Central memory CD4-positive, alpha-beta T cell (primary cell): ENCODE data around the gene WDR59.

Experiments used
- DNase-seq: peaks from one replicate; pipeline ENCODE4 v3.0.0; 2022

The WDR59 gene

DNA sequence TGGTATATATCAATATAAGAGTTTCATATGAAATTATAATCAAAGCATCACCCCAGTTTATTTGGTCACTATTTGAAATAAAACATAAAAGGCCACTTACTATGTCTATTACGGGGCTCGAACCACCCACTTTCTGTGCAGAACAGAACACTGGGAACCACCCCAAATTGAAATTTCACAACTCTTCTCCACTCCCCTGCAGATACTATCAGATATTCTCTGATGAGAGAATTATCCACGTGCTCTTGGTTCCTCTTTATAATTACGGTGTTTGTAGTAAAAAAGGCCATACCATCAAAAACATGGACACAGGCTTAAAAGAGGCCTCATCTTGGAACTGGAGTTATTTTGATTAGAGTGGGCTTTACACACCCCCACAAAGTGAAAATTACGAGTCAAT is 82.8 kb downstream of the WDR59 start:
- no peak for DNase-seq

DNA sequence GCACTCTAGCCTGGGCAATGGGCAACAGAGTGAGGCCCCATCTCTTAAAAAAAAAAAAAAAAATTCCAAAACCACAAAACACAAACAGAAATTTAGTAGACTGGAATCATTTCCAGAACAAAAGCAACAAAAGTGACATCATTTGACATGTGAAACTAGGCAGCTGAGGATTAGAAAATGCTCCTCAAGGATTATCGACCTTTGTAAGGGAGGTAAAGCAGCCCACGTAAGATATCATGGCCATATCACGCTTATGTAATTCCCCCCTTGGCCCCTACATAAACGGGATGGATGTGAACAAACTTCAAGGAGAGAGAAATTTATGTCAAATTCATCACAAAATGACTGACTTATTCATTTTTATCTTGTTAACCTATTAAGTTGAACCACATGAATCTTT is 83.3 kb downstream of the WDR59 start:
- DNase-seq = no peak

DNA sequence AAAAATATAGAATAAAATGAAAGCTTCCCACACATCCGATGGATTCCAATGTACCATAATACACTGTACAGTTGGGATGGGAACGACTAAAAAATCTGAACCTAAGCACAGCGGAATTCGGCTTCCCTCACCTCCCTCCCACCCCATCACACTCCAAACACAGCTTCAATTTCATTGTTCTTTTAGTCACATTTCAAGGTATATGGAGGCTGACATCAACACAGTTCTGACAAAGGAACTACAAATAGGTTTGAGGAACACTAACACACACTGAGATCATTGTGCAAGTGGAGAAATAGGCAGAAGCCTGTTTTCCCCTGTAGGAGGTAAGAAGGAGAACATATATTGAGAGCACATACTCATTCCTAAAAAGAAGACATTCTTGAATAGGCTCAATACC is 85.1 kb downstream of the WDR59 start:
- DNase-seq = no peak

DNA sequence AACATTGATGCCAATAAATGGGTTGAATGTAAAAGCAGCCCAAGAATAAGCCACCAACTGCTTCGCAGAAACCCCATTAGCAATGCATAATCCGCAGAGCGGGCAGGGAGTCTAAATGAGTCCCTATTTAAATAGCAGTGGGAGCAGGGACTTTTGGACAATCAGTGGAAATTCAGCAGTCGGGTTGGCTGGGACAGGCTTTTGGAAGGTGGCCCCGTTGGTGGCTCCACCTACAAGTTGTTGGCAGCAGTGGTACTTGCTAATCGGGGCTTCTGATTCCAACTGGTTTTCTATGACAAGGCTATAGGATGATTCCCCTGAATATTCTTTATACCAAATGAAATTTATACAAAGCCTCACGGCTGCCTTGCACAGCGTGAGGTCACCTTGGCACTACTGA is 86.3 kb downstream of the WDR59 start:
- DNase-seq = no peak

DNA sequence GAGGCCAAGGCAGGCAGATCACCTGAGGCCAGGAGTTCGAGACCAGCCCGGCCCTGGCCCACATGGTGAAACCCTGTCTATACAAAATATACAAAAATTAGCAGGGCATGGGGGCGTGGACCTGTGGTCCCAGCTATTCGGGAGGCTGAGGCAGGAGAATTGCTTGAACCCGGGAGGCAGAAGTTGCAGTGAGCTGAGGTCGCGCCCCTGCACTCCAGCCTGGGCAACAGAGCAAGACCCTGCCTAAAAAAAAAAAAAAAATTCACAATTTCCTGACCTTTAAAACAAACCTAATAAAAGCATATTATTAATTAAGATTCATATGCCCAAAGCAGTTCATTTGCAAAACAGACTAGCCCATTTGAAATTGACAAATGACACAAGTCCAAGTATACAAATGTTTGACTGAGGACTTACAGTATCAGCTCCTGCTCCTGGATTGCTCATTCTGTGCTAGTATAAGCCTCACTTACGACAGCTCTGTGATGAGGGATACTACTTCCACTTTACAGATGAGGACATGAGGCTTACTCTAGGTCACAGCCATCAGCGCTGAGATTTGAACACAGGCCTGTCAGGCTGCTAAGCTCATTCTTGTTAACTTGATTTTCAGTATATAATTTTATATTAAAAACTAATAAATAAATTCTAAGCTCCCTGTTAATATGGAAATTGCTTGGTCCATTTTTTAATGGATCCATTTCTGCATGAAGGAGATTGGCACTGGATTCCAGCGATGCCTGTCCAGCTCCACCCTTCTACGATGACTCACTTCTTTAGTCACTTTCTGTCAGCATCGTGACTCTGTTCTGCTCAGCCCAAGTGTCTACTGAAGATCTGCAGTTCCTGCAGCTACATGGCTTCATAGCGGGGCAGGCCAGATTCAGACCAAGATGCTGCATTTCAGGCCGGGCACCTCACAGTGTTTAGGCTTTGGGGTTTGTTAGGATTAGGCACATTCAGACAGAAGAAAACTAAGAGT is 88.2 kb downstream of the WDR59 start:
- DNase-seq = no peak

DNA sequence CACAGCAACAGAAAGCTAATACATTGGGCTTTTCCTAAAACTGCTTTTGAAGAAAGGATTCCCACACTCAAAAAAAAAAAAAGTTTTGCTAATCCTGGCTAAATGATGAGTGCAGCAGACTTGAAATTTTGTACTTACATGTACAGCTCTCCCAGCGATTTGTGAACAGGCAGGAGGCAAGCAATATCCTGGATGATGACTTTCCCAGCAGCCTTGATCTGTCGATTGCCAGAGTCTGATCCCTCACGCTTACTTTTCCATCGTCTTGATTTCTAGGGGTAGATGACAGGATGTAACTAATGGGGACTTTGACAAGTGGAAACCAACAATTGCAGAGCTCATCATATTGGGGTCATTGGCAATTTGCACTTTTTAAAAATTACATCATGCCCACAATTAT is 91.4 kb downstream of the WDR59 start:
- no peak for DNase-seq

DNA sequence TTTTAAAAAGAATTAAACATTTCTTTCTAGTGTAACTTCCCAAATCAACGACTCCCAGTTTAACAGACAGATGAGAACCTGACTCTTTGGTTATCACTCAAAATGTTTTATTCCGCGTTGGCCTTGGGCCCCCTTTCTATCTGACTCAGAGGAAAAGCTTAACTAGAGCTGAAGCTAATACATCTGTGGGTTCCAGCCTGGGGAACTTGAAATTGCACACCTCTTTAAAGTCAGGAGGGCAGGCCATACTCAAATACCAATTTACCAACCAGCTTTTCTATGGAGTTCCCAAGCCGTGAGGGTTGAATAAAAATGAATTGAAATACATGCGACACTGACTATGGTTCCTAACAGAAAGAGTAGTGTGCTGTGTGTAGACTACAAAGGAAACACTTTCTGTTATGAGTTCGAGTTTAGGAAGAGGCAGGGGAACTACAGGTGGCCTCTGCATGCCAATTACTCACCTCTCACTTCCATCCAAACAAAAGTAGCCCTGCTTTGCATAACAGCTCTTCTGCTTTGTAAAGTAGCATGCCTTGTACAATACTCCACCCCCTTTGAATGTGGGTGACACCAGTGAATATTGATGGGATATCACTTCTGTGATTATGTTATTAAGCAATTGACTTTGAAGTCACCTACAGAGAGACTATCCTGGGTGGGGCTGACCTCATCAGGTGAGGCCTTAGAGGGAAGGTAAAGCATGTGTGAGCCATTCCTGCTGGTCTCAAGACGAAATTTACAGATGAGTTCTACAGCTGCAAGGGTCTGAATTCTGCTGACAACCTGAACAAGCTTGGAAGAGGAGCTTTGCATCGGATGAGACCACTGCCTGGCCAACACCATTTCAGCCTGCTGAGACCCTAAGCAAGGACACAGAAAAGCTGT is 92.1 kb downstream of the WDR59 start:
- DNase-seq = no peak

DNA sequence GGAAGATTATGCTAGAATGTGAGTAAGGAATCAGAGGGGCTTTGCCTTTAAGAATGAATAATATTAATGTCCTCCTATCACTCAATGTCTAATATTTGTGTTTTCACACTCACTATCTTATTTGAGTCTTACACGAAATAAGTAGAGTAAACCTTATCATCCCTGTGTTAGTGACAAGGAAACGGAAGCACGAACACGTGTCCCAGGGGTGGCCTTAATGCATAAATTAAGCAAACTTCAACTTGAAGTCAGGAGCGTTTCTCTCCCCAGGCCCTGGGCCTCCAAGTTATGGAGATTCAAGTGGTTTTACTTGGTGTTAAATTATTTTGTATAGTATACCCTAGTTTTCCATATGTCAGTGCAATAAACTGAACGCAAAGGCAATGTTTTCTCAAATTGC is 96.0 kb downstream of the WDR59 start:
- peak; percentile 18 for DNase-seq

DNA sequence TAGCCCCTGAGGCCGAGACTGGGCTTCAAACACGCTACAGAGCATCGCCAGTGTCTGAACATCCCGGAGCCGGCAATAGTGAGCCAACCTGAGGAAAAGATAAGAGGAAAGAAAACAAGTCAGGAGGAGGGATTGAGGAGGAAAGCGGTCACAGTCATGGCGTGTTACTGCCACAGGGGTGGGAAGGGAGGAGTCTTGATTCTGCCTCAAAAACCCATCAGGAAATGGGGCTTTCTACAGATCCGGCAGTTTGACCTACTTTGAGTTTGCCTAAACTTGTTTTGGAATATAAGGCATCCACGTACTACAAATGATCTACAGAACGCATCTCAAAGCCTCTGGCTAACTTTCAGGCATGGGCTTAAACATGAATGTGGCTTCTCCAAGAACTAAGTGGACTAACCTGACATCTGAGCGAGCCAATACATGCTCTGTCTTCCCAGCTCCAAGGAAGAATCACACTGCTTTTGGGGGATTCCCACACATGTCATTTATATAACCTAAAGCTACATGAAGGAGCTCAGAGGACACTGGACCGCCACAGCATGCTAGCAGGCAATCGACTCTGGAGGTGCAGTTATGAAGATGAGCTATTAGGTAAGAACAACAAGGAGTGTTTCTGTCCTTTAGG is 96.6 kb downstream of the WDR59 start:
- DNase-seq = peak; percentile 64

DNA sequence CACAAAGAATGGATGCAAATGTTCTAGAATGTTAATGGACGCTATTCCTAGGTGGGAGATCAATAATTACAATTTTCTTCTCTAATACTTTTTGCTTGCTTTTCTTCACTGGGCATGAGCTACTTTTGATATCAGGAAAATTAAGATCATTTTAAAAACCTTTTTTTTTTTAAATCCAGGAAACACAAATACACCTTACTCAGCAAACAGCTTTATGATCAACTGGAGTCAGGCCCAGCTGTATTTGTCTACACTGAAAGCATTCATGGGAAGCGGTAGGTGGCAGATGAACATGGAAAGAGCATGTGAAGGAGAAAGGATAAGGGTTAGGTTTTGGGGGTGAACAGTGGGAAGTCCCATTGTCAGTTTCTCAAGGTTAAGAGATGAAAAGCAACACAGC is 97.8 kb downstream of the WDR59 start:
- DNase-seq = no peak

DNA sequence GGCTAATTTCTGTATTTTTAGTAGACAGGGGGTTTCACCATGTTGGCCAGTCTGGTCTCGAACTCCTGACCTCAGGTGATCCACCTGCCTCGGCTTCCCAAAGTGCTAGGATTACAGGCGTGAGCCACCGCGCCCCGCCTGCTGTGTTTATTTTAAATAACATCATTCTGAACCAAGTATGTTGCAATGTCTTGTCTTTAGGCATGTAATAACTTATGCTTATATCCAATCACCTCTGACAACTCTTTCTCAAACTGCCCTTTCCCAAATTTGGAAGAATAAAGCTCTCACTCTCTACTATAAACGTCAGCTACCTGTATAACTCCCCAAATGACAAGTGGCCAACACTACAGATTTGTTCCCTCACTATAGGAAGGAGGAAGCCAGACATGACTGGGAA is 107.2 kb downstream of the WDR59 start:
- DNase-seq = no peak

DNA sequence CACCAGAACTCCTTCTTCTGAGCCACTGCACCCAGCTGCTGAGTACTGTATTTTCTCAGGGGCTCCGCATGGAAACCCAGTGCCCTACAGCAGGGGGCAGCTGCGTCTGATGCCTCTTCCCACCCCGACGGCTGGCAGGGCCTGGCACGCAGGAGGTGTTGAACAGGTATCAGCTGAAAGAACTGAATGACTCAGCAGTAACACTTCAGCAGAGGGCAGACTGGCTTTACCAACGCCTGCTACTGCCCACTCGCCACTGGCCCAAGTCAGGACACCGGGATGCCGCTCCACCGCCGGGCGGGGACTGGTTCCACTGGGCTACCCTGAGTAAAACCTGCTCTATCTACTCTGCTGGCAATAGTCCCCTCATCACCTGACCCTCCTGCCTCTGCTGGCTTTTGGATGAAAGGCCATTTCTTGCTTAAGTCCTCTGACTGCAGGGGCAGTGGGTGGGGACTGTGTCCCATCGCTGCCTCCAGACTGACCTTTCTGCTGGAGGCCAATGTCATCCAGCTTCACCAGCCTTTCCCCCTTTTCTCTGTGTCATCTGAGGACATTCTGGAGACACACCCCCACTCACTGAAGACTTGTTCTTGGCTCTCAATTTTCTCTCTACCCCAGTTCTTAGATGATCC is 109.9 kb downstream of the WDR59 start:
- no peak for DNase-seq

DNA sequence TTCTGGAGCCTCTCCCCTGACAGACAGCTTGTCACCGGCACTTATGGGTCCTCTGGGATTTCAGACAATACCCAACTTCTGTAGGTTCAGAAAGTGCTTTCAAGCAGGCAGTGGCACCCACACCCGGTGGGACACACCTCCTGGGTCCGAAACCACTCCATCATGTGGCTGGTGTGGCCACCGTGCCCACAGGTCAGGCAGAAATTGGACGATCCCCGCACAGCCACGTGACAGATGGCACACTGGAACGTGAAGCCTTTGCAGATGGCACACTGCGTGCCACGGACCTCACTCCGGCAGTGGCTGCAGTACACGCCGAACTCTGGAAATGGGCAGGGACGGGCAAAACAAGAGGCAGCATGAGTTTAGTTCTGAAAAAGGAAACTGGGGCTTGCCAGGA is 110.8 kb downstream of the WDR59 start:
- DNase-seq = no peak

DNA sequence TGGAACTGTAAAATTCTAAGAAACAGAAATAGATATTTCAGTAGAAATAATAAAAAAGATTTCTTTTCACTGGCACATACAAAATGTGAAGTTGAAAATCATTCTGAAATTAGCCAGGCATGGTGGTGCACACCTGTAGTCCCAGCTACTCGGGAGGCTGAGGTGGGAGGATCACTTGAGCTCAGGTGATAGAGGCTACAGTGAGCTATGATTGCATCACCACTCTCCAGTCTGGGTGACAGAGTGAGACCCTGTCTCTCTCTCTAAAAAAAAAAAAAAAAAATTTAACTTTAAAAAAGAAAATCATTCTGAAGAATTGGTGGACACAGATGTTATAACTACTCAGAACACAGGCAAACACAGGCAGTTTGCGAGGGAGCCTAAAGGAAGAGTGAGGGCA is 112.6 kb downstream of the WDR59 start:
- no peak for DNase-seq

DNA sequence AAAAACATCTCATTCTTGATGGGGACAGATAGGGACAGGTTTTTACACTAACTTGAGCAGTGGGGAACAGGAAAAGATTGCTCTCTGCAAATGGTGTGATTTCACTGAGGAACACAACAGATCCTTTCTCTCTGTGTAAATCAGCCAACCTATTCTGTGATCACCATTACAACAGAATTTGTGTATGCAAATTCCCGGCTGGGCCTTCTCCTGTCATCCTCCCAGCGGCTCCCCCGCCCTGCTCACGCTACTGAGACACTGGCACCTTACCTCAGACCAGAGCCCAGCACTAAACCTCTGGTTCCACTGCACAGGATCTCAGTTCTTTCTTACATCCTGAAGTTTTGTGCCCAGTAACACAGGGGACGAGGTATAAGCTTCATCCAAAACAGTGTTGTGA is 113.3 kb downstream of the WDR59 start:
- no peak for DNase-seq

DNA sequence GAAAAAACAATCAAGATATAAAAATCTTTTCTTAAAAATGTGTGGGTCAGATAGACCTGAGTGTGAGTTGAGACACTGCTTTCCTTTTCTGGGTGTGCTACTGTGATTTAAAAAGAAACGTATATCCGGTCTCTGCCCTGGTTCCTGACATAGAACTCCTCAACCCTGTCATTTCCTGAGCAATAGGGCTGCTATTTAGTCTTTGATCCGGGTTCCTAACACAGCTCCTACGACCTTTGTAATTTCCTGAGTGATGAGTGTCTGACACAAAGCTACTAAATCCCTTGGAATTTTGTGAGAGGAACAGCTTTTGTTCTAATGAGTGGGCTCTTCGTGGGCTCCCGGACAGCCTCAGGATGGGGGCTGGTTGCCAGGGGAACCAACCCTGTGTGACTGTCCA is 116.4 kb downstream of the WDR59 start:
- DNase-seq = peak; percentile 55

DNA sequence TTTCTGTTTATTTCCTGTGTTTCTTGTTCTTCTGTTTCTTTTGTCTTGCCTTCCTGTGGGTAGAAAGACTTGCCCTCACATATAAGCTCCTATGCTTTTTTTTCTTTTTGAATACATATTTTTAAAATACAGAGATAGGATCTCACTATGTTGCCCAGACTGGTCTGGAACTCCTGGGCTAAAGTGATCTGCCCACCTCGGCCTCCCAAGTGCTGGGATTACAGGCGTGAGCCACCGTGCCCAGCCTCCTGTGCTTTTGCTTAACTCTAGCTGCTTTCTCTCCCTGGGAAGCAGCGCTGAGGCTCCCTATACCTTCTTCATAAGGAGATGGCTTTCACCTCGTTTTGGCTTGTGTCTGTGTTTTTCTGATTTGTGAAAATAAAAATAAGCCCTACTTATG is 116.9 kb downstream of the WDR59 start:
- DNase-seq = no peak

DNA sequence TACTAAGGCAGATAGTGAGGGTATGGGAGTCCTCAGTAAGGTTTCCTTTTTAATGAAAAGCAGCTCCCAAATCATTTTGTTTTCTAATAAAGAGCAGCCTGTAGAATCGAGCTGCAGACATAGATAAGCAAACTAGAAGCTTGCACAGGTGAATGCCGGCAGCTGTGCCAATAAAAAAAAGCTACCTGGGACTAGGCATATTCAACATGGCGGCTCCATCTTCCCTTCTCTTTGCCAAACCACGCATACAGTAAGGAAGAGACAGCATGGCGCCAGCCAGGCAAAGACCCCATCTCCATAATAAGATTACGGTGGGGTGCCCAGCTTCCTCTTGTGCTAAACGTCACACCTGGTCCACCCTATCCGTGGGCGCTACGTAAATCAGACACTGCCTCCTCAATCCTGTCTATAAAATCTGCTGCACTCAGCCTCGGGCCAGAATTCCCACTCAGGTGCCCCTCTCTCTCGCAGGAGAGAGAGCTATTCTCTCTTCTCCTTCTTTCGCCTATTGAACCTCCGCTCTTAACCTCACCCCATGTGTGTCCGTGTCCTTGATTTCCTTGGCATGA is 117.6 kb downstream of the WDR59 start:
- no peak for DNase-seq

DNA sequence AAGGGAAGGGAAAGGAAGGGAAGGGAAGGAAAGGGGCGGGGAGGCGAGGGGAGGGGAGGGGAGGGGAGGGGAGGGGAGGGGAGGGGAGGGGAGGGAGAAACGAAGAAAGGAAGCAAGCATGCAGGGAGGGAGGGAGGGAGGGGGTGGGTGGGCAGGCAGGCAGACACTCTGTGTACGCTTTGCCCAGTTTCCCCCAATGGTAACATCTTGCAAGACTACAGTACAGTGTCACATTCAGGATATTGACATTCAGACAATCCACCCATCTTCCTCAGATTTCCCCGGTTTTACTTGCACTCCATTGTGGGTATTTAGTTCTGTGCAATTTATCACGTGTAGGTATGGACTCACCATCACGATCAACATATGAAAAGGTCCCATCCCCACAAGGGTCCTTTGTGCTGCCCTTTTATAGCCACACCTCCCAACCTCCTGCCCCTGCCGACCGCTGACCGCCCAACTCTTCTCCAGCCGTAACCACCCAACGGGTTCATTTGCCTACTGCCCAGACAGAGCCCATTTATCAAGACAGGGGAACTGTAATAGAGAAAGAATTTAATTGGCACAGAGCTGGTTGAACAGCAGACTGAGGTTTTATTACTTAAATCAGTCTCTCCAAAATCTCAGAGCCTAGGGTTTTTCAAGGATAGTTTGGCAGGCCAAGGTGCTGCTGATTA is 118.9 kb downstream of the WDR59 start:
- DNase-seq = no peak

DNA sequence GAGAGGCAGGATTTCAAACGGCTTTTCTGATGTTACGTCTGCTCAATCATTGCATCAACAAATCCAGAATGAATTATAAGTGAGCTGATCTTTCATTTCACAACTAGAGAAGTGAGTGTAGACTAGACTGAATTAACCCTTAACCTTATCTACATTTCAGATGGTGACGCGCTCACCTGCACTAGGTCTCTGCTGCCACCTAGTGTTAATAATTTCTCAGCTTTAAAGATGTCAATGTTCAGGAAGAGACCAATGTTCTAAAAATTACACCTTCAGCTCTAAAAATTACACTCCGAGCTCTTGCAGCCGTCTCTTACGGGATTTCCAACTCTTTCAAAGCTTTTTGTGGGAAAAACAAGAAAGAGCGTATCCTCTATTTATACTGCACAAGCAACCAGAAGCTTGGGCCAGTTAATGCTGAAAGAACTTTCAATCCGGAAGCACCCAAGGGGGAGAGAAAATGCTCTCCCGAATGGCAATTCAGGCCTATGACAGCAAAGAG is 122.1 kb downstream of the WDR59 start:
- peak; percentile 28 for DNase-seq

DNA sequence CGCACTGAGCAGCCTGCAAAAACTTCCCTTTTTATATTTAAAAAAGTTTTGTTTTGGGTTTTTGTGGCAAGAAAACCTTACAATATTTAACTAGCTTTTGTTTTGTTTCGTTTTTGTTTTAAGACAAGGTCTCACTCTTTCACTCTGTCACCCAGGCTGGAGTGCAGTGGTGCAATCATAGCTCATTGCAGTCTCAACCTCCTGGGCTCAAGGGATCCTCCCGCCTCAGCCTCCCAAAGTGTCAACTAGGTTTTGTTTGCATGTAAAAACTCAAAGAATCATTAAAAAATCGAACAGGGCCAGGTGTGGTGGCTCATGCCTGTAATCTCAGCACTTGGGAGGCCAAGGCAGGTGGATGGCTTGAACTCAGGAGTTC is 132.4 kb downstream of the WDR59 start:
- no peak for DNase-seq

DNA sequence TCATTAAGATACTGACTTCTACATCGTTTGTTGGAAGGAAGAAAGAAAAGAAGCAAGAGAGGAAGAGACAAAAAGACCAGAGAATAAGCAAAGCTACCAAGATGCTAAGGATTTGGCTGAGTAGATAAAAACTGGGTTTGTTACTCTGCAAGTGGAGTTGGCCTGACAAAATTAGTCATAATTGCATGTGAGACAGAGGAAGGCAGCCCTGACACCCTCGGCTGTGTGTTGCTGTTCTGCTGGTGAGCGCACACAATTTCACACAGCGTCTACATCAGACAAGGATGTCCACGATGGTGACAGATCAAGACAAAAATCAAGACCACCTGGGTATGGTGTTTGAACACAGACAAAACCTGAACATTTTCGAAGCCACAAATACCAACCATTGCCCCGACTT is 134.9 kb downstream of the WDR59 start:
- DNase-seq = no peak
